SK-N-SH treated with all-trans-retinoic acid at 6 μM for 48 hours (cell line): ENCODE data around the gene AHI1.

Source experiments
- ATAC-seq: fragments of 200-7000 bp; cut with Tn5 transposase; 3 replicates; pipeline ENCODE4 v1.9.1; 2020; ENCODE audit warnings: mild to moderate bottlenecking, moderate library complexity
- ARNTL ChIP-seq: fragments of 450-650 bp; formaldehyde crosslinking; IDR thresholded peaks from 2 replicates; pipeline ENCODE4 v1.5.0; 2020; ENCODE audit warnings: low read depth, mild to moderate bottlenecking, moderate library complexity, borderline replicate concordance
- BACH2 ChIP-seq: fragments of 250-450 bp; sonication (Bioruptor Pico); IDR thresholded peaks from 2 replicates; pipeline ENCODE4 v1.9.0; 2021; ENCODE audit warnings: mild to moderate bottlenecking, borderline replicate concordance
- CREB5 ChIP-seq: fragments of 250-450 bp; sonication (Bioruptor Pico); IDR thresholded peaks from 2 replicates; pipeline ENCODE4 v1.5.1; 2020; ENCODE audit warnings: low read depth, mild to moderate bottlenecking, moderate library complexity
- CSRNP3 ChIP-seq: fragments of 250-450 bp; sonication (Bioruptor Pico); IDR thresholded peaks from 2 replicates; pipeline ENCODE4 v1.5.1; 2021; ENCODE audit warnings: mild to moderate bottlenecking, moderate library complexity
- ESRRG ChIP-seq: fragments of 250-450 bp; sonication (Bioruptor Pico); IDR thresholded peaks from 2 replicates; pipeline ENCODE4 v1.6.1; 2021; ENCODE audit warnings: mild to moderate bottlenecking
- GLIS3 ChIP-seq: fragments of 250-450 bp; sonication (Bioruptor Pico); IDR thresholded peaks from 2 replicates; pipeline ENCODE4 v1.5.0; 2020; ENCODE audit warnings: mild to moderate bottlenecking, moderate library complexity
- ISL1 ChIP-seq: fragments of 250-450 bp; sonication (Bioruptor Pico); IDR thresholded peaks from 2 replicates; pipeline ENCODE4 v2.1.2; 2022; ENCODE audit warnings: mild to moderate bottlenecking, moderate library complexity
- OSR1 ChIP-seq: fragments of 250-450 bp; sonication (Bioruptor Pico); IDR thresholded peaks from 2 replicates; pipeline ENCODE4 v1.8.0; 2022; ENCODE audit warnings: moderate library complexity, mild to moderate bottlenecking, inconsistent platforms
- PATZ1 ChIP-seq: fragments of 250-450 bp; sonication (Bioruptor Pico); IDR thresholded peaks from 2 replicates; pipeline ENCODE4 v1.8.0; 2020; ENCODE audit warnings: mild to moderate bottlenecking, moderate library complexity, borderline replicate concordance
- POU6F1 ChIP-seq: fragments of 250-450 bp; sonication (Bioruptor Pico); IDR thresholded peaks from 2 replicates; pipeline ENCODE4 v1.8.0; 2021; ENCODE audit warnings: low read depth, mild to moderate bottlenecking, moderate library complexity, borderline replicate concordance
- PPARA ChIP-seq: fragments of 250-450 bp; sonication (Bioruptor Pico); IDR thresholded peaks from 2 replicates; pipeline ENCODE4 v1.5.0; 2020; ENCODE audit warnings: mild to moderate bottlenecking, borderline replicate concordance
- RARB ChIP-seq: fragments of 250-450 bp; sonication (Bioruptor Pico); IDR thresholded peaks from 2 replicates; pipeline ENCODE4 v1.8.0; 2021; ENCODE audit warnings: mild to moderate bottlenecking, moderate library complexity
- SNAI2 ChIP-seq: fragments of 250-450 bp; sonication (Bioruptor Pico); IDR thresholded peaks from 2 replicates; pipeline ENCODE4 v1.5.0; 2020; ENCODE audit warnings: mild to moderate bottlenecking, moderate library complexity
- TCF4 ChIP-seq: fragments of 250-450 bp; sonication (Bioruptor Pico); IDR thresholded peaks from 2 replicates; pipeline ENCODE4 v1.8.0; 2021; ENCODE audit warnings: mild to moderate bottlenecking, moderate library complexity, borderline replicate concordance
- TOX ChIP-seq: fragments of 250-450 bp; sonication (Bioruptor Pico); IDR thresholded peaks from 2 replicates; pipeline ENCODE4 v1.8.0; 2021; ENCODE audit warnings: mild to moderate bottlenecking, moderate library complexity, borderline replicate concordance
- ZFP3 ChIP-seq: fragments of 250-450 bp; sonication (Bioruptor Pico); IDR thresholded peaks from 2 replicates; pipeline ENCODE4 v1.5.0; 2020; ENCODE audit warnings: mild to moderate bottlenecking, moderate library complexity
- ZFP30 ChIP-seq: fragments of 450-650 bp; formaldehyde crosslinking; IDR thresholded peaks from 2 replicates; pipeline ENCODE4 v1.5.0; 2022; ENCODE audit warnings: mild to moderate bottlenecking, moderate library complexity
- ZNF70 ChIP-seq: fragments of 450-650 bp; formaldehyde crosslinking; IDR thresholded peaks from 2 replicates; pipeline ENCODE4 v1.5.0; 2020; ENCODE audit warnings: mild to moderate bottlenecking, moderate library complexity
- ZNF8 ChIP-seq: fragments of 450-650 bp; formaldehyde crosslinking; IDR thresholded peaks from 2 replicates; pipeline ENCODE4 v1.5.0; 2020; ENCODE audit warnings: mild to moderate bottlenecking, moderate library complexity

The AHI1 gene

GRCh38 chr6:135280375-135281136 is 217.0 kb downstream of the AHI1 start:
- ATAC-seq, result peak; percentile 82
- TF ChIP-seq ISL1 (peak; percentile 64; the same call in 1 of the 2 replicates), POU6F1 (CRISPR knock-in tag) (no peak), ZFP30 (CRISPR knock-in tag) (no peak)

GRCh38 chr6:135277422-135277821 is 220.1 kb downstream of the AHI1 start:
- no peak for ATAC-seq
- TF ChIP-seq ZFP3 (CRISPR knock-in tag) (no peak), CREB5 (CRISPR knock-in tag) (no peak), GLIS3 (CRISPR knock-in tag) (no peak), ARNTL (no peak), PATZ1 (CRISPR knock-in tag) (no peak), ZFP30 (CRISPR knock-in tag) (no peak), CSRNP3 (CRISPR knock-in tag) (no peak), RARB (CRISPR knock-in tag) (no peak), OSR1 (CRISPR knock-in tag) (no peak), PPARA (no peak), ISL1 (no peak), ZNF8 (CRISPR knock-in tag) (no peak)

GRCh38 chr6:135274561-135275293 is 222.8 kb downstream of the AHI1 start:
- TF ChIP-seq TCF4 (CRISPR knock-in tag) (no peak), ESRRG (CRISPR knock-in tag) (no peak), ZFP3 (CRISPR knock-in tag) (no peak), SNAI2 (CRISPR knock-in tag) (no peak), TOX (CRISPR knock-in tag) (no peak), OSR1 (CRISPR knock-in tag) (no peak), GLIS3 (CRISPR knock-in tag) (no peak), ZNF70 (CRISPR knock-in tag) (no peak), POU6F1 (CRISPR knock-in tag) (no peak), CREB5 (CRISPR knock-in tag) (no peak), CSRNP3 (CRISPR knock-in tag) (no peak), ISL1 (no peak), RARB (CRISPR knock-in tag) (no peak), ZFP30 (CRISPR knock-in tag) (no peak), ZNF8 (CRISPR knock-in tag) (no peak), BACH2 (CRISPR knock-in tag) (no peak)
- TF ChIP-seq, all 23 proteins: peak for 0
- no peak for ATAC-seq
